GM12872 (cell line): Measurements from ENCODE around the gene NELL2.

ENCODE experiments used
- CTCF ChIP-seq: IDR thresholded peaks from 3 replicates; pipeline ENCODE4 v1.5.1; 2011; ENCODE audit warnings: low read depth, mild to moderate bottlenecking, low read length, moderate library complexity; ENCODE audit not compliant: insufficient read depth

NELL2 gene

GRCh38 chr12:44748950-44749468, 127.1 kb downstream of the NELL2 start:
- TF ChIP-seq CTCF, result no peak

GRCh38 chr12:44738051-44738450, 138.1 kb downstream of the NELL2 start:
- no peak for TF ChIP-seq CTCF

GRCh38 chr12:44728566-44728965, 147.5 kb downstream of the NELL2 start:
- no peak for TF ChIP-seq CTCF

- no peak for TF ChIP-seq CTCF
These were observed 155.8 kb downstream of the NELL2 start for GRCh38 chr12:44720265-44720664.

GRCh38 chr12:44717612-44718011, 158.5 kb downstream of the NELL2 start:
- no peak for TF ChIP-seq CTCF

GRCh38 chr12:44716711-44717110, 159.4 kb downstream of the NELL2 start:
- no peak for TF ChIP-seq CTCF

GRCh38 chr12:44711736-44712135, 164.4 kb downstream of the NELL2 start:
- TF ChIP-seq CTCF, result no peak

GRCh38 chr12:44709166-44709565, 166.9 kb downstream of the NELL2 start:
- TF ChIP-seq CTCF, result no peak
